K562 (cell line): Measurements from ENCODE around the gene PPP1R15B. TPM values are rescaled to one million over a fixed set of nuclear protein-coding genes. Genes with fewer than 3 reads are reported as not detected.
A peak's percentile ranks its signal among the peaks of the same experiment; 100 is the strongest.

Experiments
- BACH1 ChIP-seq: fragments of 200-800 bp; sonication (Bioruptor generic); IDR thresholded peaks from 2 replicates; pipeline ENCODE4 v1.6.1; 2016; ENCODE audit warnings: missing genetic modification characterization, missing compliant biosample characterization
- BRF2 ChIP-seq: IDR thresholded peaks from 3 replicates; pipeline ENCODE4 v1.6.1; 2011; ENCODE audit warnings: borderline replicate concordance, mild to moderate bottlenecking; ENCODE audit not compliant: insufficient read length, insufficient read depth
- E2F8 ChIP-seq: fragments of 450-650 bp; IDR thresholded peaks from 2 replicates; pipeline ENCODE4 v1.7.1; 2018; ENCODE audit warnings: mild to moderate bottlenecking, low read depth; ENCODE audit not compliant: partially characterized antibody
- MTA1 ChIP-seq: fragments of 450-650 bp; IDR thresholded peaks from 2 replicates; pipeline ENCODE4 v1.6.1; 2017; ENCODE audit warnings: borderline replicate concordance
- PHTF2 ChIP-seq: fragments of 250-450 bp; sonication (Bioruptor Pico); IDR thresholded peaks from 2 replicates; pipeline ENCODE4 v1.5.0; 2021; ENCODE audit warnings: mild to moderate bottlenecking
- ZNF184 ChIP-seq: sonication (generic); formaldehyde crosslinking; IDR thresholded peaks from 2 replicates; pipeline ENCODE4 v1.5.0; 2020; ENCODE audit warnings: missing genetic modification reagents
- ZNF212 ChIP-seq: fragments of 450-650 bp; formaldehyde crosslinking; IDR thresholded peaks from 2 replicates; pipeline ENCODE4 v1.4.0; 2020; ENCODE audit warnings: mild to moderate bottlenecking
- ZNF324 ChIP-seq: fragments of 250-450 bp; sonication (Bioruptor Pico); IDR thresholded peaks from 2 replicates; pipeline ENCODE4 v1.4.0; 2020; ENCODE audit warnings: mild to moderate bottlenecking
- ZNF551 ChIP-seq: fragments of 250-450 bp; sonication (Bioruptor Pico); IDR thresholded peaks from 2 replicates; pipeline ENCODE4 v1.5.0; 2021; ENCODE audit warnings: mild to moderate bottlenecking, moderate library complexity
- ZNF57 ChIP-seq: fragments of 450-650 bp; formaldehyde crosslinking; IDR thresholded peaks from 2 replicates; pipeline ENCODE4 v1.4.0; 2020; ENCODE audit warnings: mild to moderate bottlenecking, moderate library complexity
- ZSCAN32 ChIP-seq: fragments of 450-650 bp; formaldehyde crosslinking; IDR thresholded peaks from 2 replicates; pipeline ENCODE4 v1.4.0; 2020; ENCODE audit warnings: mild to moderate bottlenecking, moderate library complexity
- polyA plus RNA-seq, 8 experiments: library from polyadenylated mRNA; depleted of rRNA in 4 of 8; stranded (reverse) in 5 of 8; unstranded in 3 of 8; fragments of >200 nt; fragmentation: Nextera tagmentation in 2 of 8; fragmentation: Illumina TruSeq in 1 of 8; extraction: Ambion mirVana in 2 of 8; extraction: Trizol in 1 of 8; gene quantifications; 2 replicates each; pipeline versions ENCODE4 v1.2.1 to v1.2.3, GENCODE V29; 2011 to 2014; ENCODE audit warnings: inconsistent platforms in 1 of 8, missing spikeins in 1 of 8
- total RNA-seq, 7 experiments: library from RNA; depleted of rRNA in 6 of 7; stranded (reverse); fragments of >200 nt in 6 of 7; fragmentation: Illumina TruSeq in 2 of 7; extraction: Trizol in 2 of 7; gene quantifications; 2 replicates each; pipeline versions ENCODE4 v1.2.1 to v1.2.3, GENCODE V29; 2011 to 2021; ENCODE audit warnings: low replicate concordance in 1 of 7
- TF ChIP-seq, protein P1 (sequence below): sonication (generic); formaldehyde crosslinking; IDR thresholded peaks from 2 replicates; pipeline ENCODE4 v1.8.0; 2022; ENCODE audit warnings: missing genetic modification reagents, mild to moderate bottlenecking, moderate library complexity, borderline replicate concordance
- TF ChIP-seq, protein P2 (sequence below): fragments of 250-450 bp; sonication (Bioruptor Pico); IDR thresholded peaks from 2 replicates; pipeline ENCODE4 v1.4.0; 2020; ENCODE audit warnings: mild to moderate bottlenecking, moderate library complexity
- TF ChIP-seq, protein P3 (sequence below): fragments of 450-650 bp; formaldehyde crosslinking; conservative IDR thresholded peaks from 2 replicates; pipeline ENCODE4 v1.4.0; 2022; ENCODE audit warnings: mild to moderate bottlenecking, missing genetic modification characterization
- TF ChIP-seq, protein P4 (sequence below): fragments of 250-450 bp; sonication (Bioruptor Pico); IDR thresholded peaks from 2 replicates; pipeline ENCODE4 v1.4.0; 2020

PPP1R15B gene
- total and polyA plus RNA-seq, 9 of the 15 experiments (the other 6 are each of a cell fraction or from before 2014, with no cell fraction given) = 17.0 to 48.1 (median 30.8) TPM

GRCh38 chr1:204398197-204399125 lies 13.2 kb downstream of the PPP1R15B start (continued):
- TF ChIP-seq, protein P1, sequence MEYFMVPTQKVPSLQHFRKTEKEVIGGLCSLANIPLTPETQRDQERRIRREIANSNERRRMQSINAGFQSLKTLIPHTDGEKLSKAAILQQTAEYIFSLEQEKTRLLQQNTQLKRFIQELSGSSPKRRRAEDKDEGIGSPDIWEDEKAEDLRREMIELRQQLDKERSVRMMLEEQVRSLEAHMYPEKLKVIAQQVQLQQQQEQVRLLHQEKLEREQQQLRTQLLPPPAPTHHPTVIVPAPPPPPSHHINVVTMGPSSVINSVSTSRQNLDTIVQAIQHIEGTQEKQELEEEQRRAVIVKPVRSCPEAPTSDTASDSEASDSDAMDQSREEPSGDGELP (CRISPR knock-in tag) = peak; percentile 80
- TF ChIP-seq, protein P2, sequence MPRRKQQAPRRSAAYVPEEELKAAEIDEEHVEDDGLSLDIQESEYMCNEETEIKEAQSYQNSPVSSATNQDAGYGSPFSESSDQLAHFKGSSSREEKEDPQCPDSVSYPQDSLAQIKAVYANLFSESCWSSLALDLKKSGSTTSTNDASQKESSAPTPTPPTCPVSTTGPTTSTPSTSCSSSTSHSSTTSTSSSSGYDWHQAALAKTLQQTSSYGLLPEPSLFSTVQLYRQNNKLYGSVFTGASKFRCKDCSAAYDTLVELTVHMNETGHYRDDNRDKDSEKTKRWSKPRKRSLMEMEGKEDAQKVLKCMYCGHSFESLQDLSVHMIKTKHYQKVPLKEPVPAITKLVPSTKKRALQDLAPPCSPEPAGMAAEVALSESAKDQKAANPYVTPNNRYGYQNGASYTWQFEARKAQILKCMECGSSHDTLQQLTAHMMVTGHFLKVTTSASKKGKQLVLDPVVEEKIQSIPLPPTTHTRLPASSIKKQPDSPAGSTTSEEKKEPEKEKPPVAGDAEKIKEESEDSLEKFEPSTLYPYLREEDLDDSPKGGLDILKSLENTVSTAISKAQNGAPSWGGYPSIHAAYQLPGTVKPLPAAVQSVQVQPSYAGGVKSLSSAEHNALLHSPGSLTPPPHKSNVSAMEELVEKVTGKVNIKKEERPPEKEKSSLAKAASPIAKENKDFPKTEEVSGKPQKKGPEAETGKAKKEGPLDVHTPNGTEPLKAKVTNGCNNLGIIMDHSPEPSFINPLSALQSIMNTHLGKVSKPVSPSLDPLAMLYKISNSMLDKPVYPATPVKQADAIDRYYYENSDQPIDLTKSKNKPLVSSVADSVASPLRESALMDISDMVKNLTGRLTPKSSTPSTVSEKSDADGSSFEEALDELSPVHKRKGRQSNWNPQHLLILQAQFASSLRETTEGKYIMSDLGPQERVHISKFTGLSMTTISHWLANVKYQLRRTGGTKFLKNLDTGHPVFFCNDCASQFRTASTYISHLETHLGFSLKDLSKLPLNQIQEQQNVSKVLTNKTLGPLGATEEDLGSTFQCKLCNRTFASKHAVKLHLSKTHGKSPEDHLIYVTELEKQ = no peak
- no peak for TF ChIP-seq BACH1 (tag)
- peak; percentile 52 for TF ChIP-seq E2F8
- TF ChIP-seq ZSCAN32 (CRISPR knock-in tag) = no peak
- TF ChIP-seq BRF2 = no peak
- TF ChIP-seq, protein P3, sequence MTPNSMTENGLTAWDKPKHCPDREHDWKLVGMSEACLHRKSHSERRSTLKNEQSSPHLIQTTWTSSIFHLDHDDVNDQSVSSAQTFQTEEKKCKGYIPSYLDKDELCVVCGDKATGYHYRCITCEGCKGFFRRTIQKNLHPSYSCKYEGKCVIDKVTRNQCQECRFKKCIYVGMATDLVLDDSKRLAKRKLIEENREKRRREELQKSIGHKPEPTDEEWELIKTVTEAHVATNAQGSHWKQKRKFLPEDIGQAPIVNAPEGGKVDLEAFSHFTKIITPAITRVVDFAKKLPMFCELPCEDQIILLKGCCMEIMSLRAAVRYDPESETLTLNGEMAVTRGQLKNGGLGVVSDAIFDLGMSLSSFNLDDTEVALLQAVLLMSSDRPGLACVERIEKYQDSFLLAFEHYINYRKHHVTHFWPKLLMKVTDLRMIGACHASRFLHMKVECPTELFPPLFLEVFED = no peak
- TF ChIP-seq, protein P4, sequence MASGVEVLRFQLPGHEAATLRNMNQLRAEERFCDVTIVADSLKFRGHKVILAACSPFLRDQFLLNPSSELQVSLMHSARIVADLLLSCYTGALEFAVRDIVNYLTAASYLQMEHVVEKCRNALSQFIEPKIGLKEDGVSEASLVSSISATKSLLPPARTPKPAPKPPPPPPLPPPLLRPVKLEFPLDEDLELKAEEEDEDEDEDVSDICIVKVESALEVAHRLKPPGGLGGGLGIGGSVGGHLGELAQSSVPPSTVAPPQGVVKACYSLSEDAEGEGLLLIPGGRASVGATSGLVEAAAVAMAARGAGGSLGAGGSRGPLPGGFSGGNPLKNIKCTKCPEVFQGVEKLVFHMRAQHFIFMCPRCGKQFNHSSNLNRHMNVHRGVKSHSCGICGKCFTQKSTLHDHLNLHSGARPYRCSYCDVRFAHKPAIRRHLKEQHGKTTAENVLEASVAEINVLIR (CRISPR knock-in tag) = no peak
- no peak for TF ChIP-seq ZNF551
- TF ChIP-seq MTA1 = no peak
- TF ChIP-seq PHTF2 (CRISPR knock-in tag) = no peak
- TF ChIP-seq ZNF184 (CRISPR knock-in tag) = no peak
- no peak for TF ChIP-seq ZNF57 (CRISPR knock-in tag)
- TF ChIP-seq ZNF324 (CRISPR knock-in tag) = no peak
- no peak for TF ChIP-seq ZNF212 (CRISPR knock-in tag)
